Measurements from ENCODE around the gene TOGARAM1.

The TOGARAM1 gene

DNA sequence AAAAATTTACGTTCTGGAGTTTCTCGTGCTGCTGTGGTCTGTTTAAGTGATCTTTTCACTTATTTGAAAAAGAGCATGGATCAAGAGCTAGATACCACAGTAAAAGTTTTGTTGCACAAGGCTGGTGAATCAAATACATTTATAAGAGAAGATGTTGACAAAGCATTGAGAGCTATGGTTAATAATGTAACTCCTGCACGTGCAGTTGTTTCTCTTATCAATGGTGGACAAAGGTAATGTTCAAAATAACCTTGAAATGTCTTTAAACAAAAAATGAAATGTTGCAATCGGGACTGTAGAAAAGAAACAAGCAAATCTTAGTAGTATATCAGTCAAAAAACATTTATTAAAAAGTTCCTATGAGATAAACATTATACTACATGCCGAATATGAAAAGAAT, 82.6 kb downstream of the TOGARAM1 start:
- TF ChIP-seq, protein P1, sequence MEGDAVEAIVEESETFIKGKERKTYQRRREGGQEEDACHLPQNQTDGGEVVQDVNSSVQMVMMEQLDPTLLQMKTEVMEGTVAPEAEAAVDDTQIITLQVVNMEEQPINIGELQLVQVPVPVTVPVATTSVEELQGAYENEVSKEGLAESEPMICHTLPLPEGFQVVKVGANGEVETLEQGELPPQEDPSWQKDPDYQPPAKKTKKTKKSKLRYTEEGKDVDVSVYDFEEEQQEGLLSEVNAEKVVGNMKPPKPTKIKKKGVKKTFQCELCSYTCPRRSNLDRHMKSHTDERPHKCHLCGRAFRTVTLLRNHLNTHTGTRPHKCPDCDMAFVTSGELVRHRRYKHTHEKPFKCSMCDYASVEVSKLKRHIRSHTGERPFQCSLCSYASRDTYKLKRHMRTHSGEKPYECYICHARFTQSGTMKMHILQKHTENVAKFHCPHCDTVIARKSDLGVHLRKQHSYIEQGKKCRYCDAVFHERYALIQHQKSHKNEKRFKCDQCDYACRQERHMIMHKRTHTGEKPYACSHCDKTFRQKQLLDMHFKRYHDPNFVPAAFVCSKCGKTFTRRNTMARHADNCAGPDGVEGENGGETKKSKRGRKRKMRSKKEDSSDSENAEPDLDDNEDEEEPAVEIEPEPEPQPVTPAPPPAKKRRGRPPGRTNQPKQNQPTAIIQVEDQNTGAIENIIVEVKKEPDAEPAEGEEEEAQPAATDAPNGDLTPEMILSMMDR (IDR thresholded peaks at IDR 0.05; ENCODE audit: low read depth, low read length), result no peak
- in situ Hi-C loops (cut with HindIII; ENCODE audit: low sequenced_read_pairs), result no loop called here
- no peak overlapping the region for H3K4me3 ChIP-seq (ENCODE audit: low read depth, low read length)
- no peak for DNase-seq (ENCODE audit: low read depth, low spot score)

DNA sequence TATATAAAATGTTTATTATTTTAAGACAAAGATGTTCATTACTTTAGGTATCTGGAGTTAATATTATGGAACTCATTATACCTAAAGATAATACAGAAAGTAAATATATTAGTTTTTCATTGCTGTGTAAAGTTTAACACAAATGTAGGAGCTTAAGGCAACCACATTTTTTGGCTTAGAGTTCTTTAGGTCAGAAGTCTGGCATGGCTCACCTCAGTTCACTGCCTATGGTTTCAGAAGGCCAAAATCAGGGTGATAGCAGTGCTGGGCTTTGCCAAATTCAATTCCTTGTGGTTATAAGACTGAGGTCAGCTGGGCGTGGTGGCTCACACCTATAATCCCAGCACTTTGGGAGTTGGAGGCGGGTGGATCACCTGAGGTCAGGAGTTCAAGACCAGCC, 86.4 kb downstream of the TOGARAM1 start:
- H3K4me3 ChIP-seq (ENCODE audit: low read depth, low read length), result no peak overlapping the region
- DNase-seq (ENCODE audit: low read depth, low spot score), result no peak
- in situ Hi-C loops (cut with HindIII; ENCODE audit: low sequenced_read_pairs), result no loop called here
- TF ChIP-seq, protein P1 (IDR thresholded peaks at IDR 0.05; ENCODE audit: low read depth, low read length), result no peak

DNA sequence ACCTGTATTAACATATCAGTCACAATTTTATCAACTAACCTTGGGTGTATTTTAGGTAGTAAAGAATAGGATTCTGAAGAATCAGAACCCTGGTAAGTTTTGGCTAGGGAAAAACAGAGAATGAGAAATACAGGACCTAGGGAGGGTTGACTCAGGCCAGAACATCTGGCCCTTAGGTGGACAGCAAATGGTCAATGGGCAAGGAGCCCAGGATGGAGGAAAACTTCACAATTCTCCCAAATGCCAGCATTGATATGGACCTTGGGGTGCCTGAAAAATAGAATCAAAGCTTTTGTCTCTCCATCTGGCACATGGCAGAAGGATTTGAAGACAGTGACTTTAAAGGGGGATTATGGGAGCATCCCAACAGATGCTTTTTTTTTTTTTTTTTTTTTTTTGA, 89.2 kb downstream of the TOGARAM1 start:
- no peak for DNase-seq (ENCODE audit: low read depth, low spot score)
- H3K4me3 ChIP-seq (ENCODE audit: low read depth, low read length), result no peak overlapping the region
- in situ Hi-C loops (cut with HindIII; ENCODE audit: low sequenced_read_pairs), result no loop called here
- TF ChIP-seq, protein P1 (IDR thresholded peaks at IDR 0.05; ENCODE audit: low read depth, low read length), result no peak

DNA sequence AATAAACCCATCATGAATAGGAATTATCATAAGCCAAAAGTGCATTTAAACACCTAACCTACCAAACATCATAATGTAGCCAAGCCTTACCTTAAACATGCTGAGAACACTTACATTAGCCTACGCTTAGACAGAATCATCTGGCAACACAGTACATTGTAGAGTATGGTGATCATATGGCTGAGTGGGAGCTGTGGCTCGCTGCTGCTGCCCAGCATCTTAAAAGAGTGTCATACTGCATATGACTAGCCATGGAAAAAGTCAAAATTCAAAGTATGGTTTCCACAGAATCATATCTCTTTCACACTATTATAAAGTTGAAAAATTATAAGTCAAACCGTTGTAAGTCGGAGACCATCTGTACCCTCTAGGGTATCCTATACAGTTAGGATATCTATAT, 89.9 kb downstream of the TOGARAM1 start:
- TF ChIP-seq, protein P1 (IDR thresholded peaks at IDR 0.05; ENCODE audit: low read depth, low read length), result no peak
- no peak for DNase-seq (ENCODE audit: low read depth, low spot score)
- in situ Hi-C loops (cut with HindIII; ENCODE audit: low sequenced_read_pairs), result no loop called here
- H3K4me3 ChIP-seq (ENCODE audit: low read depth, low read length), result no peak overlapping the region

DNA sequence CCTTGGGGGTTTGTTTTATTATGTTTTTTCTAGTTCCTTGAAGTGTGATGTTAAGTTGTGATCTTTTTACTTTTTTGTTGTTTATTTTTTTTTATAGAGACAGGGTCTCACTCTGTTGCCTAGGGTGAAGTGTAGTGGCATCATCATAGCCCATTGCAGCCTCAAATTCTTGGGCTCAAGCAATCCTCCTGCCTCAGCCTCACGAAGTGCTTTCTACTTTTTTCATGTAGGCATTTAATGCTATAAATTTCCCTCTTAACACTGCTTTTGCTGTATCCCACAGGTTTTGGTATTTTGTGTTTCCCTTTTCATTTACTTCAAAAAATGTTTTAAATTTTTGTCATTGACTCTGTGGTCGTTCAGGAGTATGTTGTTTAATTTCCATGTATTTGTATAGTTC, 95.4 kb downstream of the TOGARAM1 start:
- H3K4me3 ChIP-seq (ENCODE audit: low read depth, low read length), result no peak overlapping the region
- in situ Hi-C loops (cut with HindIII; ENCODE audit: low sequenced_read_pairs), result no loop called here
- no peak for DNase-seq (ENCODE audit: low read depth, low spot score)

DNA sequence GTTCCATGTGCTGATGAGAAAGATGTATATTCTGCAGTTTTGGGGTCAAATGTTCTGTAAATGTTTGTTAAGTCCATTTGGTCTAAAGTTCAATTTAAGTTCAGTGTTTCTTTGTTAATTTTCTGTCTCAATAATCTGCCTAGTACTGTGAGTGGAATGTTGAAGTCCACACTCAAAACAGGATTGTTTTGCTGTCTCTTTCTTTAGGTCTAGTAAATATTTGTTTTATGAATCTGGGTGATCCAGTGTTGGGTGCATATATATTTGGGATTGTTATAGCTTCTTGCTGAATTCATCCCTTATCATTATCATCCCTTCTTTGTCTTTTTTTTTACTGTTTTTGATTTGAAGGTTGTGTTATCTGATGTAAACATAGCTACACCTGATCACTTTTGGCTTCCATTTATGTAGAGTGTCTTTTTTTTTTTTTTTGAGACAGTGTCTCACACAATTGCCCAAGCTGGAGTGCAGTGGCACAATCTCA, 95.9 kb downstream of the TOGARAM1 start:
- no peak for DNase-seq (ENCODE audit: low read depth, low spot score)
- in situ Hi-C loops (cut with HindIII; ENCODE audit: low sequenced_read_pairs), result no loop called here
- TF ChIP-seq, protein P1 (IDR thresholded peaks at IDR 0.05; ENCODE audit: low read depth, low read length), result no peak
- H3K4me3 ChIP-seq (ENCODE audit: low read depth, low read length), result no peak overlapping the region

More for the DNA sequence above, 95.4 kb downstream of the TOGARAM1 start:
- TF ChIP-seq, protein P1 (IDR thresholded peaks at IDR 0.05; ENCODE audit: low read depth, low read length), result no peak

DNA sequence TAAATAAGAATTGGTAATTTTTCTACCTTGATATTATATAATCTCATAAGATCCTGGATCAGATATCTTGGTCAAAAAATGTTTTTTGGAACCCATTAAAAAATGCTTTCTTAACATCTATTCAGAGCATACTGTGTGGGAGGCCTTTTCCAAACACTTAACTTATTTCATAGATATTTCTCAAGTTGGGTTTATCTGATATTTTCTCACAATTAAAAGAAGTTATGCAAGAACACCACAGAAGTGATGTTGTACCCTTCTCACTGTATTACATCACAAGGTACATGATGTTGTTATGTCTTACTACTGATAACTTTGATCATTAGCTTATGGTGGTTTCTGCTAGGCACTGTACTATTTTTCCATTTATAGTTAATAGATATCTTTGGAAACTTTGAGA, 98.6 kb downstream of the TOGARAM1 start:
- in situ Hi-C loops (cut with HindIII; ENCODE audit: low sequenced_read_pairs), result no loop called here
- no peak for DNase-seq (ENCODE audit: low read depth, low spot score)
- TF ChIP-seq, protein P1 (IDR thresholded peaks at IDR 0.05; ENCODE audit: low read depth, low read length), result no peak
- no peak overlapping the region for H3K4me3 ChIP-seq (ENCODE audit: low read depth, low read length)
